ENCODE results near the gene USP44. TPM values are rescaled to one million over a fixed set of nuclear protein-coding genes. Genes with fewer than 3 reads are reported as not detected.
"Not testable (repeated sequence)": the region's sequence is repeated elsewhere in the genome, so short reads cannot be mapped to it uniquely, and the experiment has no call there.

The USP44 gene
- total RNA-seq, 1 donor from 2014 or later, result 5.4 TPM

DNA sequence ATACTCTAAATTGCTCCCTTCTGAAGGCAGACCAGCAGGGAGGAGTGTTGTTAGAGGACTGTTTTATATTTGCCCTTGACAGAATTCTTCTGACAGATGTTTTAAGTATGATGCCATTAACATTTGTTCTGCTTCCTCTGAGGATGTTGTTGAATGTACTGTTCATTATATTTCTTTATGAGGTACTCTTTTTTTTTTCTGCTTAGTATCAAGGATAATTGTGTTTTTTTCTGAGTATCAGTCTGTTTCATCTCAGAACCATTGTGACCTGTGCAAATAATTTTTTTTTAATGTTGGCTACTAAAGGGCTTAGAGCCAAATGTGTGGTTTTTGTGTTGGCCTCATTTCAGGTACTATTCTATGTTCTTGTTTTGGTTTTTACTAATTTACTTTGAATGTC is 66.8 kb downstream of the USP44 start:
- Mint-ChIP-seq H3K4me3 (no peak overlapping the region), H3K27me3 (no peaks in the 10 kb centered on the region), H3K4me1 (peaks cover 19% of the 10 kb centered on the region), H3K36me3 (ENCODE audit: low read depth) (peaks cover 71% of the 10 kb centered on the region), H3K9me3 (no peaks in the 10 kb centered on the region), H3K27ac (no peak overlapping the region)
- ChIA-PET POLR2A (no interaction called here), CTCF (no interaction called here)
- DNase-seq (no peak), ATAC-seq (ENCODE audit: low read depth) (no peak)
- TF ChIP-seq, protein P1, sequence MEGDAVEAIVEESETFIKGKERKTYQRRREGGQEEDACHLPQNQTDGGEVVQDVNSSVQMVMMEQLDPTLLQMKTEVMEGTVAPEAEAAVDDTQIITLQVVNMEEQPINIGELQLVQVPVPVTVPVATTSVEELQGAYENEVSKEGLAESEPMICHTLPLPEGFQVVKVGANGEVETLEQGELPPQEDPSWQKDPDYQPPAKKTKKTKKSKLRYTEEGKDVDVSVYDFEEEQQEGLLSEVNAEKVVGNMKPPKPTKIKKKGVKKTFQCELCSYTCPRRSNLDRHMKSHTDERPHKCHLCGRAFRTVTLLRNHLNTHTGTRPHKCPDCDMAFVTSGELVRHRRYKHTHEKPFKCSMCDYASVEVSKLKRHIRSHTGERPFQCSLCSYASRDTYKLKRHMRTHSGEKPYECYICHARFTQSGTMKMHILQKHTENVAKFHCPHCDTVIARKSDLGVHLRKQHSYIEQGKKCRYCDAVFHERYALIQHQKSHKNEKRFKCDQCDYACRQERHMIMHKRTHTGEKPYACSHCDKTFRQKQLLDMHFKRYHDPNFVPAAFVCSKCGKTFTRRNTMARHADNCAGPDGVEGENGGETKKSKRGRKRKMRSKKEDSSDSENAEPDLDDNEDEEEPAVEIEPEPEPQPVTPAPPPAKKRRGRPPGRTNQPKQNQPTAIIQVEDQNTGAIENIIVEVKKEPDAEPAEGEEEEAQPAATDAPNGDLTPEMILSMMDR (IDR thresholded peaks at IDR 0.05), result no peak
- intact Hi-C loops (cut with micrococcal nuclease), result no loop called here

DNA sequence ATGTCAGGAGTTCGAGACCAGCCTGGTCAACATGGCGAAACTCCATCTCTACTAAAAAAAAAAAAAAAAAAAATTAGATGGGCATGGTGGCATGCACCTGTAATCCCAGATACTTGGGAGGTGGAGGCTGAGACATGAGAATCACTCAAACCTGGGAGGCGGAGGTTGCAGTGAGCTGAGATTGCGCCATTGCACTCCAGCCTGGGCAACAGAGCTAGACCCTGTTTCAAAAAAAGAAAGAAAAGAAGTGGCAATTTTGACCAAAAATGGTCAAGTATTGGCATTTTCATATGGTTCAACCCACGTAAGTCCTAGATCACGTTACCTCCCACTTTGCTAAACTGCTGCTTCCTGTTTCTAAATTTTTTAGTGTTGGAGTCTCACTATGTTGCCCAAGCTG is 68.7 kb downstream of the USP44 start:
- H3K9me3 Mint-ChIP-seq; DNase-seq; H3K4me3 Mint-ChIP-seq; H3K27me3 Mint-ChIP-seq; H3K27ac Mint-ChIP-seq; CTCF ChIA-PET; ATAC-seq (ENCODE audit: low read depth); intact Hi-C loops (cut with micrococcal nuclease): not testable (repeated sequence)
- H3K4me1 Mint-ChIP-seq, result peaks cover 36% of the 10 kb centered on the region
- H3K36me3 Mint-ChIP-seq (ENCODE audit: low read depth), result peaks cover 78% of the 10 kb centered on the region
- POLR2A ChIA-PET, result interaction anchor here (1.0 kb wide), 1 partner anchor 9 kb away, joined by 3 read pairs; the partner anchor contains the start of gene METAP2

DNA sequence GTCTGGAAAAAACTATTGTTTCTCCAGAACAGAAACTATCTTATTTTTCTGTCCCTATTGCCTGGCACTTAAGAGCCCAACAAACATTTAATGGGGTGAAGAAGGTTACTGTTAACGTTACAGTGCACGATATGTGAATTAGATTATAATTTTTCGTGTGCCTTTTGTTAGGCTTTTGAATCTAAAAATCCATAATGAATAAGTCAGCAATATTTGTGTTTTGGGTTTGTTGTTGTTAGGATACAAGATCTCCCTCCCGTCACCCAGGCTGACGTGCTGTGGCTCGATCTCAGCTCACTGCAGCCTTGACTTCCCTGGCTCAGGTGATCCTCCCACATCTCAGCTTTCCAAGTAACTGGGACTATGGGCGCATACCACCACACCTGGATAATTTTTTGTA is 69.4 kb downstream of the USP44 start:
- peaks cover 38% of the 10 kb centered on the region for H3K4me1 Mint-ChIP-seq
- DNase-seq, result no peak
- H3K27me3 Mint-ChIP-seq, result no peaks in the 10 kb centered on the region
- H3K4me3 Mint-ChIP-seq, result no peak overlapping the region
- H3K9me3 Mint-ChIP-seq, result no peaks in the 10 kb centered on the region
- POLR2A ChIA-PET, result interaction anchor here (1.0 kb wide), 1 partner anchor 8 kb away, joined by 3 read pairs; the partner anchor contains the start of gene METAP2
- TF ChIP-seq, protein P1 (IDR thresholded peaks at IDR 0.05), result no peak
- peaks cover 76% of the 10 kb centered on the region for H3K36me3 Mint-ChIP-seq (ENCODE audit: low read depth)
- CTCF ChIA-PET, result no interaction called here
- ATAC-seq (ENCODE audit: low read depth), result no peak
- intact Hi-C loops (cut with micrococcal nuclease), result no loop called here
- no peak overlapping the region for H3K27ac Mint-ChIP-seq

DNA sequence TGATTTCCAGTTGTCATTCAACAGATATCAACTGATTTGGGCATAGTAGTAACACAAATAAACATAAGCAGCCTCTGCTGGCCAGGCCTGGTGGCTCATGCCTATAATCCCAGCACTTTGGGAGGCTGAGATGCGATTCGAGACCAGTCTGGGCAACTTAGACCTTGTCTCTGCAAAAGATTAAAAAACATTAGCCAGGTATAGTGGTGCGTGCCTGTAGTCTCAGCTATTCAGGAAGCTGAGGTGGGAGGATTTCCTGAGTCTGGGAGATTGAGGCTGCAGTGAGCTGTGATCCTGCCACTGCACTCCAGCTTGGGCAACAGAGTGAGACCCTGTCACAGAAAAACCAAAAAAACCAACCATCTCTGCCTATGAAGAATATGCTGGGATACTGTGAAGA is 70.2 kb downstream of the USP44 start:
- Mint-ChIP-seq H3K36me3 (ENCODE audit: low read depth) (peaks cover 77% of the 10 kb centered on the region), H3K27me3 (no peaks in the 10 kb centered on the region), H3K27ac (no peak overlapping the region), H3K9me3 (no peaks in the 10 kb centered on the region), H3K4me1 (peaks cover 46% of the 10 kb centered on the region), H3K4me3 (no peak overlapping the region)
- intact Hi-C loops (cut with micrococcal nuclease), result no loop called here
- ATAC-seq (ENCODE audit: low read depth) (no peak), DNase-seq (no peak)
- TF ChIP-seq, protein P1 (IDR thresholded peaks at IDR 0.05), result no peak
- ChIA-PET CTCF (no interaction called here), POLR2A (no interaction called here)

DNA sequence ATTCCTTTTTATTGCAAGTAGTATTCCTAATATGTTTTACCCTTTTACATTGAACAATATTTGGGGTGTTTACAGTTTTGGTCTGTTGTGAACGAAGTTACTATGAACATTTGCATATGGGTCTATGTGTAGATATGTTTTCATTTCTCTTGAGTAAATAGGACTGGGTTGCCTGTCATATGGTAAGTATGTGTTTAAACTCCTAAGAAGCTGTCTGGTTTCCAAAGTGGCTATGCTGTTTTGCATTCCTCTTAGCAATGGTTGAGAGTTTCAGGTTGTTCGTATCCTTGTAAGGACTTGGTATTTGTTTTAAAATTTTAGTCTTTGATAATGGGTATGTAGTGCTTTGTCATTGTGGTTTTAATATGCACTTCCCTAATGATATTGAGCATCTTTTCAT is 71.0 kb downstream of the USP44 start:
- no peak overlapping the region for H3K4me3 Mint-ChIP-seq
- ATAC-seq (ENCODE audit: low read depth) (no peak), DNase-seq (no peak)
- CTCF ChIA-PET, result no interaction called here
- H3K9me3 Mint-ChIP-seq, result no peaks in the 10 kb centered on the region
- TF ChIP-seq, protein P1 (IDR thresholded peaks at IDR 0.05), result no peak
- H3K36me3 Mint-ChIP-seq (ENCODE audit: low read depth), result peaks cover 77% of the 10 kb centered on the region
- POLR2A ChIA-PET, result no interaction called here
- no peak overlapping the region for H3K27ac Mint-ChIP-seq
- intact Hi-C loops (cut with micrococcal nuclease), result no loop called here
- H3K27me3 Mint-ChIP-seq, result no peaks in the 10 kb centered on the region
- peaks cover 54% of the 10 kb centered on the region for H3K4me1 Mint-ChIP-seq

DNA sequence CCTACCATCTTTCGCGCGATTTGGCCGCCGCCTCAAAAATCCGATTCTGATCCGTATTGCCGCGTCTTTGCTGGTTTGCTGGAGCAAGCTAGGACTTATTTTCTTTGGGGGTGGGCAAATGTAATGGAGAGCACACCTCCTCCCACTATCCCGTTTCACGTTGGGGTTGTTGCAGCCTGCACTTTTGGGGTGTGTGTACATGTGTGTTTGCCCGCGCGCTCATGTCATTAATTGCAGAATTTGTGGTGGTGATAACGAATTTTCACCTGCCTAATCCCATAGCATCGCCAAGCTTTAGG is 76.7 kb downstream of the USP44 start:
- POLR2A ChIA-PET, result interaction anchor here (1.1 to 2.7 kb wide), 10 partner anchors 19 to 561 kb away, joined by 3 to 26 read pairs (median 8); partner anchors contain the start of genes FGD6, LTA4H, NDUFA12 and VEZT
- intact Hi-C loops (cut with micrococcal nuclease), result loop anchor here (1.0 to 5.0 kb wide), 6 partner anchors 9 to 1797 kb away; partner anchors contain the start of genes CRADD, LTA4H, NDUFA12 and NR2C1
- Mint-ChIP-seq H3K27me3 (peaks cover 2% of the 10 kb centered on the region), H3K36me3 (ENCODE audit: low read depth) (peaks cover 54% of the 10 kb centered on the region), H3K4me3 (peak overlapping the region; percentile 100), H3K9me3 (no peaks in the 10 kb centered on the region), H3K27ac (peak overlapping the region; percentile 99), H3K4me1 (peaks cover 54% of the 10 kb centered on the region)
- TF ChIP-seq, protein P1 (IDR thresholded peaks at IDR 0.05), result no peak
- CTCF ChIA-PET, result no interaction called here
- ATAC-seq (ENCODE audit: low read depth) (no peak), DNase-seq (no peak)
